Measurements from ENCODE around the gene SH3RF2.

GRCh38 chr5:145911164-145911563 is 25.2 kb upstream of the SH3RF2 start:
- no peak for TF ChIP-seq MAX (IDR thresholded peaks at IDR 0.05; ENCODE audit: low read depth, low read length)
- TF ChIP-seq CTCF (IDR thresholded peaks at IDR 0.05 in 2 of 3, conservative IDR thresholded peaks at IDR 0.05 in 1 of 3; ENCODE audit: control insufficient read depth in 2 of 3, extremely low read depth in 1 of 3, insufficient read depth in 1 of 3, low read depth in 3 of 3, low read length in 3 of 3) = no peak
- TF ChIP-seq MLLT1 (IDR thresholded peaks at IDR 0.05) = no peak
- TF ChIP-seq SIX5 (IDR thresholded peaks at IDR 0.05; ENCODE audit: low read depth, low read length, severe bottlenecking) = no peak
- no peak for TF ChIP-seq TCF12 (IDR thresholded peaks at IDR 0.05; ENCODE audit: low read depth, low read length)
- no peak for TF ChIP-seq USF1 (IDR thresholded peaks at IDR 0.05; ENCODE audit: borderline replicate concordance, extremely low read length, insufficient read depth, low read depth, low read length)

Data from GM12878 (cell line).